ENCODE measurements around the gene TNFRSF1A.
"Not testable (repeated sequence)": the region's sequence is repeated elsewhere in the genome, so short reads cannot be mapped to it uniquely, and the experiment has no call there.

The TNFRSF1A gene

GRCh38 chr12:6356374-6356820 is 14.5 kb upstream of the TNFRSF1A start:
- Mint-ChIP-seq H3K4me3 (no peak overlapping the region), H3K36me3 (no peaks in the 10 kb centered on the region), H3K27ac (no peak overlapping the region), H3K27me3 (peaks cover 34% of the 10 kb centered on the region), H3K9me3 (no peaks in the 10 kb centered on the region), H3K4me1 (peaks cover 5% of the 10 kb centered on the region)
- ATAC-seq (ENCODE audit: low read depth) (no peak), DNase-seq (ENCODE audit: low spot score in 2 of 2) (no peak)

- Mint-ChIP-seq H3K9me3 (no peaks in the 10 kb centered on the region), H3K27ac (no peak overlapping the region), H3K36me3 (no peaks in the 10 kb centered on the region), H3K27me3 (peaks cover 34% of the 10 kb centered on the region), H3K4me1 (peaks cover 5% of the 10 kb centered on the region), H3K4me3 (no peak overlapping the region)
- ATAC-seq (ENCODE audit: low read depth) (no peak), DNase-seq (ENCODE audit: low spot score in 2 of 2) (no peak)
These were observed 13.9 kb upstream of the TNFRSF1A start for GRCh38 chr12:6355491-6356373.

DNA sequence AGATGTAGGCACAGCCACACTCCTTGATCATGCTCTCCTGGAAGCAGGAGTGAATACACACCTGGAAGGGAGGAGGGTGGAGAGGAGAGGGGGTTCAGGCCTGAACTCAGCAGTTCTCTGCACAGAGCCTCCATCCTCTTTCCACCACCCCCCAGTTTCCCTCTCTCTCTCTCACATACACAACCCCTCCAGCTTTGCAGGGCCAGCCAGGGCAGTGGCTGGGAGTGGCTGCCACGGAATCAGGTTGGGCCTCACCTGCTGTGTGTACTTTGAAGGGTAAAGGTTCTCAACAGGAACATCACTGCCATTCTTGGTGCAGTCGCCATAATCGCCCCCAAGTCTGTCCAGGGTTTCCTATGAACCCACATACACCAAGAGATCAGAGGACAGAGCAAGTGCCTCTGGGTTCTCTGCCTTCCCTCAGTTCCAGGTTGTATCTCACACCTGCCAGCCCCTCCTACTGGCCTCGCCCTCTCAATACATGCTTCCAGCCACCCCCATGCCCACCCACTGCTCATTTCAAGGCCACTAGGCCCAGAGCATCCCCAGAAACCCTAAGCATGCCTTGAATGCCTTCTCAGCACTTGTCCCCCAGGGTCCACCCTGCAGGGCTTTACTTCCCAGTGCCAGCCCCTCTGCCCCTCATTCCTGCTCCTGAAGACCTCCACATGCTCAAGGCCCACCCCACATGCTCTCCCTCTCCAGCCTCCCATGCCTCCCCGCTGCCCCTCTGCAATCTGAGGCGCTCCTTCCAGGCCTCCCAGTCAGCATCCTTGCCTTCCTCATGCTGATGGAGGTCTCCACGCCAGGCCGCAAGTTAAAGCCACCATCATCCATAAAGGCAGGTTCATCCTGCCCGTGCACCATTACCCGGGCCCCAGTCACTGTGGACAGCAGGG is 12.9 kb upstream of the TNFRSF1A start:
- Mint-ChIP-seq H3K27me3 (peaks cover 26% of the 10 kb centered on the region), H3K36me3 (no peaks in the 10 kb centered on the region), H3K9me3 (no peaks in the 10 kb centered on the region), H3K4me1 (no peaks in the 10 kb centered on the region), H3K27ac (no peak overlapping the region), H3K4me3 (no peak overlapping the region)
- ATAC-seq (ENCODE audit: low read depth) = no peak
- DNase-seq (ENCODE audit: low spot score in 2 of 2) = no peak

DNA sequence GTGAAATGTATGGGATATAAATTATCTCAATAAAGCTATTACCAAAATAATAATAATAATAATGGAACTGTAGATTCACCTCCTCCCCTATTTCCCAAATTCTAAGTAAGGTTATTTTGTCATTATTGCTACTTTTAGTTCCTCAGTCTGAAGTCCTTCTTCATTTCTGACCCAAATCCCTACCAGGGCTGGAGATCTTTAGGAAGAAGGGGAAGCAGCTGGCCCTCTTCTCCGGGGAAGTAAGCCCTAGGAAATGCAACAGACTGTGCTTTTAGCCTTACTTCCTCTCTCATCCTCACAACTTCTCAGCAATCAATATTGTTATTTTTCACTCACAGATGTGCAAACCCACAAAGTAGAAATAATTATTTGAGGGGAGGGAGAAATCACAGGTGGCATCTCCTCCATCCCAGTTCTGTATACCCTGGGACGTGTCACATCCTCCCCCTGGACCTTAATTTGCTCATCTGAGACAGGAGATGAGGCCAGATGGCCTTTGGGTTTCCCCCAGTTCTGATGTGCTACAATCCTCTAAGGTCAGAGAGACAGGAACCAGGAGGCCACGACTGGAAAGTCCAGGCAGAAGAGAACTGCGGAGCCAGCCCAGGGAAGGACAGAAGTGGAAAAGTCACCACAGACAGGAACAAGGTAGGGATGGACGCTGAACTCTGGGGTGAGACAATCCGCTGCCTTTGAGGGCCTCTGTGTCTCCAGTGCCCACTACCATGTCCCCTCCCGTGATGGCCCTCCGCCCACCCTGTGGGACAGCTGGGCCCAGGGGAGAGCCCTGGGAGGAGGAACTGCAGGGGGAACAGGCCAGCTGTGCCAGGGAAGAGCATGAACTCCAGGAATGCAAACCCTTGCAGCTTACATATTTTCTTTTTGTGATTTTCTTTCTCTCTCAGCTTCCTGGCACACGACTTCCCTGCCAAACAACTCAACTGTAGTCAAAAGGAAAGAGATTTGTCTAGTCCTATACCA is 10.6 kb upstream of the TNFRSF1A start:
- no peak for DNase-seq (ENCODE audit: low spot score in 2 of 2)
- Mint-ChIP-seq H3K4me3 (no peak overlapping the region), H3K9me3 (no peaks in the 10 kb centered on the region), H3K27ac (no peak overlapping the region), H3K4me1 (no peaks in the 10 kb centered on the region), H3K27me3 (peaks cover 29% of the 10 kb centered on the region), H3K36me3 (no peaks in the 10 kb centered on the region)
- no peak for ATAC-seq (ENCODE audit: low read depth)

GRCh38 chr12:6351622-6352021 is 9.7 kb upstream of the TNFRSF1A start:
- Mint-ChIP-seq H3K4me1 (peaks cover 3% of the 10 kb centered on the region), H3K27ac (no peak overlapping the region), H3K36me3 (peaks cover 3% of the 10 kb centered on the region), H3K4me3 (no peak overlapping the region), H3K27me3 (peaks cover 33% of the 10 kb centered on the region), H3K9me3 (peaks cover 4% of the 10 kb centered on the region)
- ATAC-seq (ENCODE audit: low read depth) (no peak), DNase-seq (ENCODE audit: low spot score in 2 of 2) (no peak)

GRCh38 chr12:6347367-6348338 is 5.8 kb upstream of the TNFRSF1A start:
- H3K4me1 Mint-ChIP-seq = peaks cover 3% of the 10 kb centered on the region
- peaks cover 35% of the 10 kb centered on the region for H3K27me3 Mint-ChIP-seq
- H3K36me3 Mint-ChIP-seq = peaks cover 3% of the 10 kb centered on the region
- no peak for ATAC-seq (ENCODE audit: low read depth)
- no peak overlapping the region for H3K27ac Mint-ChIP-seq
- DNase-seq (ENCODE audit: low spot score in 2 of 2) = no peak
- H3K9me3 Mint-ChIP-seq = peaks cover 4% of the 10 kb centered on the region
- no peak overlapping the region for H3K4me3 Mint-ChIP-seq

DNA sequence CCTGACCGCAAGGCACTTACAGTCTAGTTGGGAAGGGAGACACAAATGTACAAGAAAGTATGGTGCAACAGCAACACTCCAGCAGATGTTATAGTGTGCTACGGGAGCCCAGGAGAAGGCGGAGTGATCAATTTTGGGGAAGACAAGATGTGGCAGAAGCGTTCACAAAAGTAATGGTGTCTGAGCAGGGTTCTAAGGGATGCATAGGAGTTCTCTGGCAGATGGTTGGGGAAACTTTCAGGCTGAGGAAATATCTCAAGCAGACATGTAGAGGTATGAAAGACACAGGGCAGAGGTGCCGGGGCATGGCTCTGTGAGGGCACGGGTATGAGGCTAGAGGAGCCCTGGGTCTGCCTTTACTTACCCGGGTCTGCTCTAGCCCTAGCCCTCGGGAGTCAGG is 5.1 kb upstream of the TNFRSF1A start:
- H3K4me1 Mint-ChIP-seq = peaks cover 3% of the 10 kb centered on the region
- ATAC-seq (ENCODE audit: low read depth) (no peak), DNase-seq (ENCODE audit: low spot score in 2 of 2) (no peak)
- H3K9me3 Mint-ChIP-seq = peaks cover 4% of the 10 kb centered on the region
- H3K4me3 Mint-ChIP-seq = no peak overlapping the region
- peaks cover 3% of the 10 kb centered on the region for H3K36me3 Mint-ChIP-seq
- H3K27ac Mint-ChIP-seq = no peak overlapping the region
- peaks cover 38% of the 10 kb centered on the region for H3K27me3 Mint-ChIP-seq

DNA sequence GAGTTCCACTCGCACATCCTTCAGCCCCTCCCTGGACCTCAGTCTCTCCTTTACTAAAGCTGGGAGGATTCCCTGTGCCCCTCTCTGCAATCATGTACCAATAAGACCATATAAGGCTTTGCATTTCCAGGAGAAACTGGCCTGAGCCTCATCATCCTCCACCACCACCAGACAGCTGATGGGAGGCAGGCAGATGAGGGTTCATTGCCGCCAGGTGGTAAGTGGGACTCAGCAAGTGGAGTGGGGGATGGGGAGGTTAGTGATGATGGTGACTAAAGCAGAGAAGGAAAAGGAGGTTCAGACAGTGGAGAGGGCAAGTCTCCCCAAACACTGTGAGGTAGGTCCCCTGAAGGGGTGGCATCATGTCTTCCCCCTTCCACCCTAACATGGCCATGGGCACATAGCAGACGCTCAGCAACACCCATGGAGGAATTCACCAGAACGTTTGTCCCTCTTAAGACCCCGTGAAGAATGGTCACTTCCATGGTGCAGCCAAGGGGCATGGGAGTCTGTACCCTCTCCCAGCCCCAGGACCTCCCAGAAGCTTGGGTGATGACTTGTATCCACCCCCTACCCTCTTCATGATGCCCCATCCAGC is 4.5 kb upstream of the TNFRSF1A start:
- Mint-ChIP-seq H3K4me1 (peaks cover 3% of the 10 kb centered on the region), H3K27me3 (peaks cover 42% of the 10 kb centered on the region)

DNA sequence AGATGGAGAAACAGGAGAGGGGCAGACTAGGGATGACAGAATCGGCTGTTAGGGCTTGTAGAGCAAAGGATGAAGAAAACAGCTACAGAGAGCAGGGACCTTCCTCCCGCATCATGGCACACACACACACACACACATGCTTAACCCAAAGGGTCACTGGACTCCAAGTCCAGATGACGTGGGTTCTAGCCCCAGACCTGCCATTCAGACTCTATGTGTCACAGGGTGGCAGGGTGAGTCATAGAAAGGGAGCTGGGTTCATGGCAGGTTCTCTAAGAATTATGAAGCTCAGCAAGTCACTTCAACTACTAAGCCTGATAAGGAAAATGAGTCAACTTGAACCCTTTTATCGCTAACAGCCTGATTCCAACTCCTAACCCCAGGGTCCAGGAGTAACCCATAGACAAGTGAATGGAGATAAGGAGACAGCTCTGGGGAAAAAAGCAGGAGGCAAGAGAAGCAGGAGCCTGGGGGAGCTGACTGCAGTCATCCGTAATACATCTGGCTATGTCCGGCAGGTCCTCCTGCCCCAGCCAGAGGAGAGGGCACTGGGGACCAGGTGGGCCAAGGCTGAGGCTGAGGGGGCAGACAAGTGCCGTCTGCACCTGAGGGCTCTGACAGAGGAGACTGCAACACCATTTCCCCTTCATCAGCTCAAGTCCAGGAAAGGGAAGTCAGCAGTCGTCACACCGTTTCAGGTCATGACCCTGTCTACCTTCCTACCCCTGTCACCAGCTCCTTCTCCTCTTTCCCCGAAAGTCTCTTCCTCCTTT is 3.6 kb upstream of the TNFRSF1A start:
- H3K4me3 Mint-ChIP-seq = no peak overlapping the region
- no peak for DNase-seq (ENCODE audit: low spot score in 2 of 2)
- H3K27ac Mint-ChIP-seq = no peak overlapping the region
- H3K27me3 Mint-ChIP-seq = peaks cover 46% of the 10 kb centered on the region
- peaks cover 6% of the 10 kb centered on the region for H3K4me1 Mint-ChIP-seq
- peaks cover 4% of the 10 kb centered on the region for H3K9me3 Mint-ChIP-seq
- H3K36me3 Mint-ChIP-seq = peaks cover 3% of the 10 kb centered on the region
- peak; percentile 44 for ATAC-seq (ENCODE audit: low read depth)

More for the DNA sequence above, 4.5 kb upstream of the TNFRSF1A start:
- ATAC-seq (ENCODE audit: low read depth) (no peak), DNase-seq (ENCODE audit: low spot score in 2 of 2) (no peak)
- Mint-ChIP-seq H3K27ac (no peak overlapping the region), H3K9me3 (peaks cover 4% of the 10 kb centered on the region), H3K36me3 (peaks cover 3% of the 10 kb centered on the region), H3K4me3 (no peak overlapping the region)

DNA sequence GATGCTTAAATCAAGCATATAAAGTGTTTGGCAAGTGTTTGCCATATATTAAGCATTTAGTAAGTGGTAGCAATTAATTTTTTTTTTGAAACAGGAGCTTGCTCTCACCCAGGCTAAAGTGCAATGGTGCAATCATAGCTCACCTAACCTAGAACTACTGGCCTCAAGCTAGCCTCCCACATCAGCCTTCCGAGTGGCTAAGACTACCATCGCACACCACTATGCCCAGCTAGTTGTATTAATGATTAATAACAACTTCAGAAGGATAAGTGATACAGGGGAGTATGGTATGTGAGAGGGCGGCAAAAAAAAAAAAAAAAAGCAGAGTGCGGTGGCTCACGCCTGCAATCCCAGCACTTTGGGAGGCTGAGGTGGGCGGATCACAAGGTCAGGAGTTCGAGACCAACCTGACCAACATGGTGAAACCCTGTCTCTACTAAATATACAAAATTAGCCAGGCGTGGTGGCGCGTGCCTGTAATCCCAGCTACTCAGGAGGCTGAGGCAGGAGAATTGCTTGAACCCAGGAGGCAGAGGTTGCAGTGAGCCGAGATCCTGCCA is 2.3 kb upstream of the TNFRSF1A start:
- H3K36me3 Mint-ChIP-seq; H3K27ac Mint-ChIP-seq; ATAC-seq (ENCODE audit: low read depth); H3K4me1 Mint-ChIP-seq; DNase-seq (ENCODE audit: low spot score in 2 of 2); H3K4me3 Mint-ChIP-seq; H3K9me3 Mint-ChIP-seq: not testable (repeated sequence)
- H3K27me3 Mint-ChIP-seq = peaks cover 46% of the 10 kb centered on the region

GRCh38 chr12:6343518-6343917 is 1.6 kb upstream of the TNFRSF1A start:
- Mint-ChIP-seq H3K36me3 (peaks cover 3% of the 10 kb centered on the region), H3K4me1 (peaks cover 6% of the 10 kb centered on the region), H3K27me3 (peaks cover 44% of the 10 kb centered on the region), H3K4me3 (no peak overlapping the region), H3K27ac (no peak overlapping the region), H3K9me3 (peaks cover 4% of the 10 kb centered on the region)
- DNase-seq (ENCODE audit: low spot score in 2 of 2) (no peak), ATAC-seq (ENCODE audit: low read depth) (no peak)

Data from memory B cell (primary cell).